Smooth muscle cell (in vitro differentiated cells): ENCODE measurements around the gene PPDPF. TPM values are rescaled to one million over a fixed set of nuclear protein-coding genes. Genes with fewer than 3 reads are reported as not detected.

Experiments used
- DNase-seq: peaks from one replicate; lab custom pipeline; 2025; ENCODE audit not compliant: unreplicated experiment; lab: John Stamatoyannopoulos, UW
- H2AFZ ChIP-seq: fragments of 200-600 bp; sonication (generic); 2 replicates; pipeline ENCODE4 v1.6.0; 2016; ENCODE audit warnings: antibody characterized with exemption, low read depth, mild to moderate bottlenecking
- H3F3A ChIP-seq: fragments of 200-600 bp; sonication (generic); 2 replicates; pipeline ENCODE4 v1.6.0; 2017; ENCODE audit warnings: antibody characterized with exemption, low read depth
- H3K27ac ChIP-seq: fragments of 200-600 bp; sonication (generic); 2 replicates; pipeline ENCODE4 v1.5.1; 2016; ENCODE audit warnings: low read depth, mild to moderate bottlenecking
- H3K27me3 ChIP-seq: fragments of 200-600 bp; sonication (generic); 2 replicates; pipeline ENCODE4 v1.6.1; 2016; ENCODE audit warnings: low read depth, mild to moderate bottlenecking
- H3K36me3 ChIP-seq: fragments of 200-600 bp; sonication (generic); 2 replicates; pipeline ENCODE4 v1.5.1; 2016; ENCODE audit warnings: low read depth
- H3K4me1 ChIP-seq: fragments of 200-600 bp; sonication (generic); 2 replicates; pipeline ENCODE4 v1.5.1; 2016; ENCODE audit warnings: low read depth
- H3K4me2 ChIP-seq: fragments of 200-600 bp; sonication (generic); 2 replicates; pipeline ENCODE4 v1.6.0; 2016; ENCODE audit warnings: mild to moderate bottlenecking
- H3K4me3 ChIP-seq: fragments of 200-600 bp; sonication (generic); 2 replicates; pipeline ENCODE4 v1.5.1; 2016; ENCODE audit warnings: mild to moderate bottlenecking
- H3K79me2 ChIP-seq: fragments of 200-600 bp; sonication (generic); 2 replicates; pipeline ENCODE4 v1.6.0; 2016; ENCODE audit warnings: low read depth, mild to moderate bottlenecking
- H3K9ac ChIP-seq: fragments of 200-600 bp; sonication (generic); 2 replicates; pipeline ENCODE4 v1.6.0; 2016; ENCODE audit warnings: low read depth
- H3K9me3 ChIP-seq: fragments of 200-600 bp; sonication (generic); replicated peaks from 2 replicates; pipeline ENCODE4 v1.5.1; 2016; ENCODE audit warnings: low read depth
- H4K20me1 ChIP-seq: fragments of 200-600 bp; sonication (generic); 2 replicates; pipeline ENCODE4 v1.6.0; 2016; ENCODE audit warnings: low read depth
- CTCF ChIP-seq: fragments of 200-600 bp; sonication (generic); IDR thresholded peaks from 2 replicates; pipeline ENCODE4 v1.5.1; 2017; ENCODE audit warnings: borderline replicate concordance, mild to moderate bottlenecking, antibody characterized with exemption; ENCODE audit not compliant: insufficient read depth, poor library complexity, severe bottlenecking
- WGBS: methylation state at CpG from one replicate; pipeline ENCODE4 v1.1.7; 2016; ENCODE audit warnings: low lambda C conversion rate; 5-methylcytosine and 5-hydroxymethylcytosine counted together
- polyA plus RNA-seq: library from polyadenylated mRNA; unstranded; fragments of >200 nt; fragmentation: Nextera tagmentation; extraction: Ambion mirVana; gene quantifications from 2 replicates; pipeline ENCODE4 v1.2.1, GENCODE V29; 2016
- total RNA-seq: library from RNA; depleted of rRNA; stranded (reverse); fragments of >200 nt; gene quantifications from 2 replicates; pipeline ENCODE4 v1.2.3, GENCODE V29; 2014

PPDPF gene
- total and polyA plus RNA-seq, 2 experiments from 2014 or later, result 118 to 365 TPM

- H4K20me1 ChIP-seq, result no peaks in the 10 kb centered on the region
- no peaks in the 10 kb centered on the region for H3K36me3 ChIP-seq
- H2AFZ ChIP-seq, result no peak overlapping the region
- peaks cover 25% of the 10 kb centered on the region for H3K27me3 ChIP-seq
- no peak overlapping the region for H3K4me2 ChIP-seq
- no peak for DNase-seq
- peaks cover 3% of the 10 kb centered on the region for H3K4me1 ChIP-seq
- H3K27ac ChIP-seq, result no peak overlapping the region
- H3F3A ChIP-seq, result no peaks in the 10 kb centered on the region
- no peaks in the 10 kb centered on the region for H3K79me2 ChIP-seq
- no peaks in the 10 kb centered on the region for H3K9me3 ChIP-seq
- H3K4me3 ChIP-seq, result no peak overlapping the region
- no peak overlapping the region for H3K9ac ChIP-seq
- TF ChIP-seq CTCF, result no peak
- 91% methylated on average over 24 of the region's 24 CpGs for WGBS
These were observed 20.2 kb upstream of the PPDPF start for GRCh38 chr20:63500151-63500901.

GRCh38 chr20:63500902-63501817 lies 19.4 kb upstream of the PPDPF start:
- Histone ChIP-seq H4K20me1 (no peaks in the 10 kb centered on the region), H3K4me1 (peaks cover 3% of the 10 kb centered on the region), H2AFZ (no peak overlapping the region), H3K27me3 (peaks cover 25% of the 10 kb centered on the region), H3K4me2 (no peak overlapping the region), H3K9ac (no peak overlapping the region), H3K27ac (no peak overlapping the region), H3K36me3 (no peaks in the 10 kb centered on the region), H3K9me3 (no peaks in the 10 kb centered on the region), H3K4me3 (no peak overlapping the region), H3K79me2 (no peaks in the 10 kb centered on the region), H3F3A (no peaks in the 10 kb centered on the region)
- TF ChIP-seq CTCF, result no peak
- no peak for DNase-seq
- WGBS, result 80% methylated on average over 27 of the region's 27 CpGs

- Histone ChIP-seq H3K27me3 (peaks cover 25% of the 10 kb centered on the region), H4K20me1 (no peaks in the 10 kb centered on the region), H3K9ac (no peak overlapping the region), H3K79me2 (no peaks in the 10 kb centered on the region), H3F3A (no peaks in the 10 kb centered on the region), H3K27ac (no peak overlapping the region), H3K36me3 (no peaks in the 10 kb centered on the region), H3K4me1 (peaks cover 3% of the 10 kb centered on the region), H3K9me3 (no peaks in the 10 kb centered on the region), H3K4me2 (no peak overlapping the region), H3K4me3 (no peak overlapping the region), H2AFZ (no peak overlapping the region)
- 58% methylated on average over 20 of the region's 26 CpGs for WGBS
- no peak for TF ChIP-seq CTCF
- DNase-seq, result no peak
These were observed 18.5 kb upstream of the PPDPF start for GRCh38 chr20:63501818-63502670.
